CD4-positive, alpha-beta T cell treated with Interferon alpha-2 for 1 hour (primary cell): ENCODE measurements around the gene SPAG8.

ENCODE experiments used
- DNase-seq, 2 donors: peaks; one replicate each; pipeline ENCODE4 v3.0.0-alpha.2; 2020 to 2022

Gene SPAG8

GRCh38 chr9:35812025-35812602 lies at the start of gene SPAG8:
Gene SPAG8, minus strand, starts transcription at chr9:35812262. Its CDS starts 115 bp downstream, at chr9:35812147.
- DNase-seq: peak; percentile 98

- DNase-seq: no peak
These were observed 49.3 kb upstream of the SPAG8 start for GRCh38 chr9:35861161-35861897.

DNA sequence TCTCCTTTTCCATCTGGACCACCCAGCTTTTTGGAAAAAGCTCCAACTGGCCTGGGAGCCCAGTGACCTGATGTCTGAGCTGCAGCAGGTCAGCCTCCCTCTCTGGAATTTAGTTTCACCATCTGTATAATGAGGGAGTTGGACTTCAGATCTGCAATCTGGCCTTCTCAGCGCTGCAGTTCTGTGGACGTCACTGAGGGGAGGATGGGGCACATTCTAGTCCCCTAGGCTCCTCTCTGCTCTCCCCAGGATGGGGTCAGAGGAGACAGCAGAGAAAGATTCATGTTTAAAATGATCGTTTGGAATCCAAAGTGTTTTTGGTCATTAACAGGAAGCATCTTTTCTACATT lies 47.9 kb upstream of the SPAG8 start:
- no peak for DNase-seq

DNA sequence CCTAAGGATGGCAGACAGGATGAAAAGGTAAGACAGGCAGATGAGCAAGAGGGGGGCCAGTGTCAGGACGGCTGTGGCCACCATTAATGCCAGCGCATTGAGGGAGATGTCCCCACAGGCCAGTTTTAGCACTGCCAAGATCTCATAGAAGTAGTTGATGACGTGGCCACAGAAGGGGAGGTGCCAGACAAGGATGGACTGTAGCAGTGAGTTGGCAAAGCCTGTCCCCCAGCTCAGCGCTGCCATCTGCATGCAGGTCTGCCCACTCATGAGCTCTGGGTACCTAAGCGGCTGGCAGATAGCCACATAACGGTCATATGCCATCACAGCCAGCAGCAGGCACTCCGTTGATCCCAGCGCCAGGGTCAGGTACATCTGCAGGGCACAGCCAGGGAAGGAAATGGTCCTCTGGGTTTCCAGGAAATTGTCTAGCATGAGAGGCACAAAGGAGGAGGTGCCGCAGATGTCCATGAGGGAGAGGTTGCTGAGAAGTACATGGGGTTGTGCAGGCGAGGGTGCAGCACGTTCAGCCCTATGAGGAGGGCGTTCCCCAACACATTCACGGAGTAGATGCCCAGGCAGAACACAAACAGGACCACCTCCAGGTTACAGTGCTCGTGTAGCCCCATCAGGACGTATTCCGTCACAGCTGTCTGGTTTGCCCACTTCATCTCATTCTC lies 47.4 kb upstream of the SPAG8 start:
- peak; percentile 13 to 47 for DNase-seq

DNA sequence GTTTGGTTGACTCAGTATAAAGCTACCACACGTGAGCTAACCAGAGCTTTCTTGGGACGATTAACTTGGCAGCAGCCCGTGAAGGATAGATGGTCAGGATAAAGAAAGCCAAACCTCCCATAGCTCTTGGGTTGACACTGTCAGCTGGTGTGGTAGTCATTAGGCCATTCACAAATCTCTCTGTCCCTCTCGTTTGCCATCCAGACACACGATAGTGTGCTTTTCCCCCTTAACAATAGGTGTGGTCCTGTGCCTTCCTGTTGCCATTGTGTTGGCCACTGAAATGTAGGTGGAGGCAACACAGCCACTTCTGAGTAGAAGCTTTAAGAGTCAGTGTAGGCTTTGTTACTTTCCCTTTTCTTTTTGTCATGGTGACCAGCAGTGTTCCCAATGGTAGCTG lies 46.4 kb upstream of the SPAG8 start:
- DNase-seq: no peak

GRCh38 chr9:35856882-35857281 lies 44.8 kb upstream of the SPAG8 start:
- DNase-seq: no peak

- DNase-seq: no peak
These were observed 44.1 kb upstream of the SPAG8 start for GRCh38 chr9:35856206-35856605.

DNA sequence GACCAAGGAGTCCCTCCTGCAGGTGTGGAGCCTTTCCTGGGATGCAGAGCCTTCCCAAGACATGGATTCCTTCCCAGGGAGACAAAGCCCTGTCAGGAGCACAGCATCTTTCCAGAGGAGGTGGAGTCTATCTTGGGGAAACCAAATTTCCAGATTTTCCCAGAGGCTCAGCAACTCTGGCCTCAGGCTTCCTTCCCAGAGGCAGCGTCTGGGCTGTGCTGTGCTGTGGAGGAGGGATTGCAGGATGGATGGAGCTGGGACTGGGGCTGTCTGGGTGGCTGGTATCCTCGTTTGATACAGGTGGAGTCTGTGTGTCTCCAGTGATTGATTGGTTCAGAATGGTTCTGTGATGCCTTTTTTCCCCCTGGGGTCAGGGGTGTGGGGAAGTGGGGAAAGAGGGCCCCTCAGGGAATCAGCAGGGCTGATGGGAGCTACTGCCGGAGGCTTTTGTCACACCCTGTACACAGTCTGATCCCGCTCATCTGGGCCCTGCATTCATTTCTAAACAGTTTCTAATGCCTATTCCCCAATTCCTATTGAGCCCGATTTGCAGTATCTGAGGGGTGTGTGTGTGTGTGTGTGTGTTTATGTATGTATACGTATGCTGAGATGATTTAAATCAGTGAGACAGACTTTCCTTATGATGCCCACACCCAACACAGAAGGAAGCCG lies 42.2 kb upstream of the SPAG8 start:
- DNase-seq: no peak

DNA sequence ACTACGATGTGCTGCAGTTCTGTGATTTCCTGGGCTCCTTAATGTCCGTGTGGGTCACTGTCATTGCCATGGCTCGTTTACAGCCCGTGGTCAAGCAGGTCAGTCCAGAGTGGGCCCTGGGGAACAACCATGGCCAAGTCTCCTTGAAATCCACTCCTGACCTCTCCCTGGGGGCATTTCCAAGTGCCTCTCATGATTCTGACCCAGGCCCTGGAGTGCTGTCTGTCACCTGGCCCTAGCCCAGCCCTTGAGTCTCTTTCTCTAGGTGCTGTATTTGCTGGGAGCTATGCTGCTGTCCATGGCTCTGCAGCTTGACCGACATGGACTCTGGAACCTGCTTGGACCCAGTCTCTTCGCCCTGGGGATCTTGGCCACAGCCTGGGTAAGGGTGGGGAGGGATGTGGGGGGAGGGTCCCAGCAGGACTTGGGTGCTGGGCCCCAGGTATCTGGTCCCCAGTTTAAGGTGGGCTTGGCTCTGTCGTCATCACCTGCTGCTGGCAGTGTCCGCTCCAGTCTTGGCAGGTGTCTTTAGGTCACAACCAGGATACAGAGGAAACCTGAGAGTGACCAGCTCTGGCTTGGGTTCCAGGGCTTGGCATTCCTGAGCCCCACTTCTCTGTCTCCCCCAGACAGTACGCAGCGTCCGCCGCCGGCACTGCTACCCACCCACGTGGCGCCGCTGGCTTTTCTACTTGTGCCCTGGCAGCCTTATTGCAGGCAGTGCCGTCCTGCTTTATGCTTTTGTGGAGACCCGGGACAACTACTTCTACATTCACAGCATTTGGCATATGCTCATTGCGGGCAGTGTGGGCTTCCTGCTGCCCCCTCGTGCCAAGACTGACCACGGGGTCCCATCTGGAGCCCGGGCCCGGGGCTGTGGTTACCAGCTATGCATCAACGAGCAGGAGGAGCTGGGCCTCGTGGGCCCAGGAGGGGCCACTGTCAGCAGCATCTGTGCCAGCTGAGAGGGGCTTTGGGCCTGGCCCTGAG lies 41.1 kb upstream of the SPAG8 start:
- no peak for DNase-seq

- DNase-seq: no peak
These were observed 40.3 kb upstream of the SPAG8 start for GRCh38 chr9:35852267-35852815.

GRCh38 chr9:35847792-35848572 lies 35.9 kb upstream of the SPAG8 start:
- DNase-seq: no peak

DNA sequence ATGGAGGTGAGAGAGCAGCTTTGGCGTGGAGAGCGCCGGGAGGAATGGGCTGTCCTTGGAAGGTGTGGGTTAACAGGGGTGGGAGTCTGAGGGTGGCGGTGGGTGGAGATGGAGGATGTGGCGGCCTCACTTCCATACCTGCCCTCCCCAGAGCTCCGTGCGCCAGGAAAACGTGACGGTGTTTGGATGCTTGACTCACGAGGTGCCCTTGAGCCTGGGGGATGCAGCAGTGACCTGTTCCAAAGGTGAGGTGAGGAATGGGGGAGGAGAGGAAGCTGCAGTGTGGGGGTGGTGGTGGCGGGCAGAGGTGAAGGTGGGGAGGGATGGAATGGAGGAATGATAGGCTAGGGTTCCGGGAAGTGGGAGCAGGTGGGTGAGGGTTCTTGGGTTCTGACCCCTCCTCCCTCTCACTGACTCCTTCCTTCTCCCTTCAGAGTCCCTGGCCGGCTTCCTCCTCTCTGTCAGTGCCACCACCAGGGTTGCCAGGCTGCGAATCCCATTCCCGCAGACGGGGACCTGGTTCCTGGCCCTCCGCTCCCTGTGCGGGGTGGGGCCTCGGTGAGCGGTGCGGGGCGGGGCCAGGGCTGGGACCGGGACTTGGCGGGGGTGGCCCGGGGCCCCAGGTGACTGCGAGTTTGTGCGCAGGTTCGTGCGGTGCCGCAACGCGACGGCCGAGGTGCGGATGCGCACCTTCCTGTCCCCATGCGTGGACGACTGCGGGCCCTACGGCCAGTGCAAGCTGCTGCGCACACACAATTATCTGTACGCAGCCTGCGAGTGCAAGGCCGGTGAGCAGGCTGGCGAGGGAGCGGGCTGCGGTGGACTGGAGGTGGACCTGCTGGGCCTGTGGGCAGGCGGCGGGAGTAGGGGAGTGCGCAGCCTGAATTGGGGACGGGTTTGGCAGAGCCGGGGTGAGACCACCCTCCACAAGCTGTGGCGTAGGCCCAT lies 34.0 kb upstream of the SPAG8 start:
- no peak for DNase-seq

DNA sequence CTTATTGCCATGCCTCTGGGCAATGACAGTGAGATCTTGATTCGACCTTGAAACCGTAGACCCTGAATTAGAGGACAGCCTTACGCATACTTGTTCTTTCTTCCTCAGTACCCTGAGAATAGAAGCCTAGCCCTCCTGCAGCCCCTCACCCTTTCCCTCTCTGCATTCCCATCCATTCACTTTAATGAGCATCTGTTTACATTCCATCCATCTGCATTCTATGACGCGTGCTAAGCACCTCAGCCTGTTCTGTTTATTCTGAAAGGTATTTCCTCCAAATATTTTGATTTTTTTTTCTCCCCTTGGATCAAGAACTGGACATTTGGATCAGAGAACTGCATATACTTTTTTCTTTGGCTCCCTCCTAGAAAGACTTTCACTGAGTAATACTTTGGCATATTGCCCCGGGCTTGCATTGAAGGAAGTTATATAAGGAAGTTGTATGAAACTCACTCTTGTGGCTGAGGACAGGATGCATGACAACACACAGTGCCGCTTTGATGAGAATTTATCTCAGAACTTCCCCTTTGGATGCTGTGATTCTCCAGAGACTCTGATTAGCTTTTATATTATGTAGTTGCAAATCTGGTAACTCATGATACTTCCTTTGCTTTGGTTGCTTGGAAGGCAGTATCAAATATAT lies 32.7 kb upstream of the SPAG8 start:
- peak; percentile 59 to 64 for DNase-seq

GRCh38 chr9:35842795-35843194 lies 30.7 kb upstream of the SPAG8 start:
- no peak for DNase-seq

DNA sequence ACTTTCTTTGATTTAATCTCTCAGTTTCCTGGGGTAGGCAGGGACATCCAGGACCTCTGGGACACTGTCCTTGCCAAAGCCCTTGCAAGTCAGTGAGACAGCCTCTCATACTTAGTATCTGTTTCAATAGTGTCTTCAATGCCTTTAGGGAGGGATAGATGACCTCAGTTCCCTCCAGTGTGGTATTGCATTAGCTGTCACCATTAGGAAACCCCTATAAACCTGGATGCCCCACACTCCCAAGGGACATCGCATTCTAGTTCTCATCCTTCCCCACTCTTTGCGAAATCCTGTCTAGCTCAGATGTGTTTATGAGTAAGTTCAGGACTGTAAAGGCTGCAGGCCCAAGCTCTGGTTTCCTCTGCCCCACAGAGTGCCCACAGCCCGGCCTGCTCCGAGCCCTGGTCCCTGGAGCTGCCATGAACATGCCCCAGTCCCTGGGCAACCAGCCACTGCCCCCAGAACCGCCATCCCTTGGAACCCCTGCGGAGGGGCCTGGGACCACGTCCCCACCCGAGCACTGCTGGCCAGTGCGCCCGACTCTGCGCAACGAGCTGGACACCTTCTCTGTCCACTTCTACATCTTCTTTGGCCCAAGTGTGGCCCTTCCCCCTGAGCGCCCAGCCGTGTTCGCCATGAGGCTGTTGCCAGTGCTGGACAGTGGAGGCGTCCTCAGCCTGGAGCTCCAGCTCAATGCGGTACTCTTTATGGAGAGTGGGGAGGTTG lies 30.1 kb upstream of the SPAG8 start:
- DNase-seq: no peak

GRCh38 chr9:35841645-35841900 lies 29.5 kb upstream of the SPAG8 start:
- DNase-seq: no peak

DNA sequence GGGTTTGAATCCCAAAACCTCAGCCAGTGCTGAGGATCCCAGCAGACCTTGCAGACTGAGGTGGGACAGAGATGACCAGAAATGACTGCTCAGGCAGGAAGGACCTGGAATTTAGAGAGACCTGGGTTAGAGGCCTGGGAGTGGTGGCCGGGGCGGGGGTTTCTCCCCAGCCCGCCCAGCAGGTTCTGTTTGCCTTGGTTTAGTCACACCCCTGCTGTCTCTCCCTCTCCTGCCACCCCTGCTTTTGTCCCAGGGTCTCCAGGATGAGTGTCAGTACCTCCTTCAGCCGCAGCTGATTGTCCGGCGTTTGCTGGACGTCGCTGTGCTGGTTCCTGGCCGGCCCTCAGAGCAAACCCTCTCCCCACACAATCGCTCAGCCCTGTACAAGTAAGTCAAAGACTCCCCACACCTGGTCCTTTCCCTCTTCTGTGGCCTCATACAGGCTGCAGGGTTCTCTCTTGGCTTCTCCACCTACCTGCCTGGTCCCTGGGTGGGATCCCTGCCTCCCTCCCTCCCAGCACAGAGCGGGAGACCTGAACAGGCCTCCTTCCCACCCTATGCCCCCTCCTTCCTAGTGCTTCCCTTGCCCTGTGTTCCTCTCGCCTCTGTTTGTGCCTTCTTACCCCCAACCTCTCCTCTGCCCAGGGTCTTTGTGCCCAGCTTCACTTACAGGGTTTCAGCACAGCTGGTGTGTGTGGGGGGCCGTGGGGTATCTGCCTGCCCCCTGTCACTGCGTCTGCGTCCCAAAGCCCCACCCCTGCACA lies 29.0 kb upstream of the SPAG8 start:
- no peak for DNase-seq

DNA sequence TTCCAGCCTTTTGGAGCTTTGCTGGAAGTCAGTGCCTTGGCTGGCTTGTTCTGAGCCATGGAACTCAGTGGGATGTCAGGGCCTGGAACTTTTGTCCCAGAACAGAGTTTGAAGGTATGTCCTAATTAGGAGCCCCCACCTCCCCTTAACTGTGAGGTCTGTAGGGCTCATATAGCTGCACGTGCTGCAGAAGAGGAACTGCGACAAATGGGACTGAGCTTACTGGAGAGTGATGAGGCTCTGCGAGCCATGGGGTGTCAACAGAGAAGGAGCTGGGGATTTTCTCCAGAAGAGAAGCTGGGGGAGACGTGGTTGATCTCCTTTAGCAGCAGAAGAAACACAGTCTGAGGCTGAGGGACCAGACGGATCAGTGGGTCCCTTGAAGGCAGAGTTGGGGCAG lies 27.9 kb upstream of the SPAG8 start:
- no peak for DNase-seq
